ENCODE data around the gene FRS2. TPM values are rescaled to one million over a fixed set of nuclear protein-coding genes. Genes with fewer than 3 reads are reported as not detected.

The FRS2 gene
- total RNA-seq, 4 donors from 2014 or later, result 16.7 to 48.6 (median 25.3) TPM

DNA sequence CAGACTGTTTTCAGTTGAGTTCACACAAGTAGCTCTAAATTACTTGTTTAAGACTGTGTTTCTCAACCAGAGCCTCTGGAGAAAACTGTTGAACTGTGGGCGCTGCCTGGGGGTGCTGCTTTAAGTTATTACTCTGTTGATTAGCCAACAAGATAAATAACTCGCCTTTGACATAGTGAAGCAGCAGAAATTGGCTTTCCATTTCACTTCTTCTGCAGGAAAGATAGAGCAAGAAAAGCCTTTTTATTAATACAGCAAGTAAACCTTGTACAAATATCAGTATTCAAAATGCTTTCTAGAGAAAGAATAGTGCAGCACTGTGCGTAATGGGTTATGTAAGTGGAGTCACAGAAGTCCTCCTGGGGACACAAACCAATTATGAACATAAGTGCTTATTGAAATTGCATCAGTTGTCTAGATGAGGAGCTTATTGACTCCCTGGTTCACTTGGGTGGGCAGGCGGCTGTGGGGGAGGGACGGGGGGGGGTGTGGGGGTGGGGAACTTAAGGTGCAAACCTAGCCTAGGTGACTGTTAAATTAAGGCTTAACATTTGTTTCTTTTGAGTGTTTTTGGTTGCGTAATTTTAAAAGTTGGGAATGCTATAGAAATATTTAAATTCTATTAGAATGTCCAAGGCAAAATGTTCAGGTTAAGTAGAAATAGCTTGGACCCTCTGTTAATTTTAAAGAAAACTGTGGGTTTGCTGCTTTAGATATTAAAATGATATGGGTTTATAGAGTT lies 6.3 kb downstream of the FRS2 start:
- no peak for DNase-seq
- 67 to 73% methylated on average over 6 of the region's 6 CpGs for WGBS, 2 donors (ENCODE audit: low coverage in 1 of 2)
- Histone ChIP-seq H3K36me3 (no peaks in the 10 kb centered on the region), H3K27ac (peak overlapping the region in 3 of 4 donors; percentile 32 to 58 (median 45)), H3K4me1 (peaks cover 13 to 56% (median 29%) of the 10 kb centered on the region in 4 donors), H3K4me3 (no peak overlapping the region), H3K27me3 (no peaks in the 10 kb centered on the region), H3K9me3 (no peaks in the 10 kb centered on the region)
- in situ Hi-C loops (cut with MboI; ENCODE audit: low pct_ligation_motif_present in 1 of 4, low pct_unique_long_range_greater_than_20kb in 1 of 4, low sequenced_read_pairs in 3 of 4) (no loop called here), intact Hi-C loops (cut with DNase I; ENCODE audit: low total_unique reads) (no loop called here)
- no peak for TF ChIP-seq EP300 (IDR thresholded peaks at IDR 0.05; ENCODE audit: low read depth)
- TF ChIP-seq, protein P1, sequence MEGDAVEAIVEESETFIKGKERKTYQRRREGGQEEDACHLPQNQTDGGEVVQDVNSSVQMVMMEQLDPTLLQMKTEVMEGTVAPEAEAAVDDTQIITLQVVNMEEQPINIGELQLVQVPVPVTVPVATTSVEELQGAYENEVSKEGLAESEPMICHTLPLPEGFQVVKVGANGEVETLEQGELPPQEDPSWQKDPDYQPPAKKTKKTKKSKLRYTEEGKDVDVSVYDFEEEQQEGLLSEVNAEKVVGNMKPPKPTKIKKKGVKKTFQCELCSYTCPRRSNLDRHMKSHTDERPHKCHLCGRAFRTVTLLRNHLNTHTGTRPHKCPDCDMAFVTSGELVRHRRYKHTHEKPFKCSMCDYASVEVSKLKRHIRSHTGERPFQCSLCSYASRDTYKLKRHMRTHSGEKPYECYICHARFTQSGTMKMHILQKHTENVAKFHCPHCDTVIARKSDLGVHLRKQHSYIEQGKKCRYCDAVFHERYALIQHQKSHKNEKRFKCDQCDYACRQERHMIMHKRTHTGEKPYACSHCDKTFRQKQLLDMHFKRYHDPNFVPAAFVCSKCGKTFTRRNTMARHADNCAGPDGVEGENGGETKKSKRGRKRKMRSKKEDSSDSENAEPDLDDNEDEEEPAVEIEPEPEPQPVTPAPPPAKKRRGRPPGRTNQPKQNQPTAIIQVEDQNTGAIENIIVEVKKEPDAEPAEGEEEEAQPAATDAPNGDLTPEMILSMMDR (IDR thresholded peaks at IDR 0.05), result no peak
- TF ChIP-seq POLR2A (IDR thresholded peaks at IDR 0.05), result no peak
- no peak for TF ChIP-seq POLR2AphosphoS5 (IDR thresholded peaks at IDR 0.05)

DNA sequence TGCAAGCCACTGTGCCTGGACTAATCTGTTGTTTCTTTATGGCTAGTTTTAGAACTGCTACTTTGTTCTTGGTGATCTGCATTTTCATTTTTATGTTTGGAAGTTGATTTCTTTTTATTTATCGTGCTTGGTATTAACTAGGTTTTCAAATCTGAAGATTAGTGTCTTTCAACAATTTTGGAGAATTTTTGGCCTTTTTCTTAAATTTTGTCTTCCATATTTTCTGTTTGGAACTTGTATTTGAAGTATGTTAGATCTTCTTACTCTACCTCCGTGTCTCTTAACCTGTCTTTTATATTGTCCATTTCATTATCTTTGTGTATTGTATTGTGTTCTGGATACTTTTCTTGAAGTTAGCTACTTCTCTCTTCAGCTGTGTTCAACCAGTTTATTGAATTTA lies 9.5 kb downstream of the FRS2 start:
- WGBS, 2 donors (ENCODE audit: low coverage in 1 of 2), result 98 to 100% methylated on average over 2 of the region's 2 CpGs
- peaks cover 4 to 40% (median 13%) of the 10 kb centered on the region in 4 donors for H3K4me1 ChIP-seq

DNA sequence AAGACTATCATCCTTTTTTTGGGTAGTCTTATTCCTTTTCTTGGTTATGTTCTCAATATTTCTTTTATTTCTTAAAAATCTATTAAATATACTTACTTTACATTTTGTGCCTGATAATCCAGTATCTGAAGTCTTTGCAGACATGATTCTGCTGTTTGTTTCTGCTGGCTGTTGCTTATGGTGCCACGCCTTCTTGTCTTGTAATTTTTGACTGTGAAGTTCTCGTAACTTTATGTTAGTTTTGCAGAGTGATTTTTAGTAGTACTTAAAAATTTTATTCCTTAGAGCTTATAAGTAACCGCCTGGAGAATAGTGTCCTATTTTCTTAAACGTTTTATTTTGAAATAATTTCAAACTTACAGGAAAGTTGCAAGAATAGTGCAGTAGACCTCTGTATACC lies 10.5 kb downstream of the FRS2 start:
- no peaks in the 10 kb centered on the region for H3K27me3 ChIP-seq
- no peak for DNase-seq
- intact Hi-C loops (cut with DNase I; ENCODE audit: low total_unique reads) (no loop called here), in situ Hi-C loops (cut with MboI; ENCODE audit: low pct_ligation_motif_present in 1 of 4, low pct_unique_long_range_greater_than_20kb in 1 of 4, low sequenced_read_pairs in 3 of 4) (no loop called here)
- peaks cover 0 to 30% (median 7%) of the 10 kb centered on the region in 4 donors for H3K4me1 ChIP-seq
- TF ChIP-seq POLR2AphosphoS5 (IDR thresholded peaks at IDR 0.05) (no peak), EP300 (IDR thresholded peaks at IDR 0.05; ENCODE audit: low read depth) (no peak)
- no peaks in the 10 kb centered on the region for H3K36me3 ChIP-seq
- no peak overlapping the region for H3K27ac ChIP-seq
- no peak overlapping the region for H3K4me3 ChIP-seq
- WGBS, 2 donors (ENCODE audit: low coverage in 1 of 2), result 84 to 94% methylated on average over 4 of the region's 4 CpGs
- no peaks in the 10 kb centered on the region for H3K9me3 ChIP-seq

More for the DNA sequence above, 9.5 kb downstream of the FRS2 start:
- TF ChIP-seq EP300 (IDR thresholded peaks at IDR 0.05; ENCODE audit: low read depth) (no peak), POLR2A (IDR thresholded peaks at IDR 0.05) (no peak), POLR2AphosphoS5 (IDR thresholded peaks at IDR 0.05) (no peak)
- TF ChIP-seq, protein P1 (IDR thresholded peaks at IDR 0.05), result no peak
- in situ Hi-C loops (cut with MboI; ENCODE audit: low pct_ligation_motif_present in 1 of 4, low pct_unique_long_range_greater_than_20kb in 1 of 4, low sequenced_read_pairs in 3 of 4) (no loop called here), intact Hi-C loops (cut with DNase I; ENCODE audit: low total_unique reads) (no loop called here)
- H3K27ac ChIP-seq, result no peak overlapping the region
- H3K27me3 ChIP-seq, result no peaks in the 10 kb centered on the region
- no peak overlapping the region for H3K4me3 ChIP-seq
- H3K9me3 ChIP-seq, result no peaks in the 10 kb centered on the region
- no peaks in the 10 kb centered on the region for H3K36me3 ChIP-seq
- DNase-seq, result no peak

DNA sequence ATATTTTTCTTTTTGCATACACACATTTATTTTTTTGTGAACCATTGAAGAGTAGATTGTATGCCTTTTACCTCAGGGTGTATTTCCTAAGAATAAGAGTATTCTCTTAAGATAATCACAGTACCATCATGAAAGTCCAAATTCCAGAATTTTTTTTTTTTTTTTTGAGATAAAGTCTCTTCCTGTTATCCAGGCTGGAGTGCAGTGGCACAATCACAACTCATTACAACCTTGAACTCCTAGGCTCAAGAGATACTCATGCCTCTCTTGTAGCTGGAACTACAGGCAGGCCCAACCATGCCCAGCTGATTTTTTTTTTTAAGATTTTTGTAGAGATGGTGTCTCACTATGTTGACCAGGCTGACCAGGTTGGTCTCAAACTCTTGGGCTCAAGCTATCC lies 10.9 kb downstream of the FRS2 start:
- Histone ChIP-seq H3K9me3 (no peaks in the 10 kb centered on the region), H3K36me3 (no peaks in the 10 kb centered on the region), H3K27me3 (no peaks in the 10 kb centered on the region), H3K4me1 (peaks cover 0 to 30% (median 6%) of the 10 kb centered on the region in 4 donors), H3K27ac (no peak overlapping the region), H3K4me3 (no peak overlapping the region)
- no peak for DNase-seq
- TF ChIP-seq, protein P1 (IDR thresholded peaks at IDR 0.05), result no peak
- TF ChIP-seq POLR2A (IDR thresholded peaks at IDR 0.05) (no peak), EP300 (IDR thresholded peaks at IDR 0.05; ENCODE audit: low read depth) (no peak), POLR2AphosphoS5 (IDR thresholded peaks at IDR 0.05) (no peak)
- intact Hi-C loops (cut with DNase I; ENCODE audit: low total_unique reads), result no loop called here
- in situ Hi-C loops (cut with MboI; ENCODE audit: low pct_ligation_motif_present in 1 of 4, low pct_unique_long_range_greater_than_20kb in 1 of 4, low sequenced_read_pairs in 3 of 4), result no loop called here
